Keratinocyte (primary cell): ENCODE data around the gene AZU1. TPM values are rescaled to one million over a fixed set of nuclear protein-coding genes. Genes with fewer than 3 reads are reported as not detected.

Experiments used
- DNase-seq: peaks from one replicate; pipeline ENCODE4 v3.0.0-alpha.2; 2011; ENCODE audit warnings: low read depth, missing footprints, low spot score
- FAIRE-seq: peaks from 2 replicates; lab custom pipeline; 2011; peaks lifted over from hg19 to GRCh38; lab: Jason Lieb, UNC
- H2AFZ ChIP-seq: 2 replicates; pipeline ENCODE4 v1.6.0; 2012; ENCODE audit warnings: low read length, control low read depth, inconsistent platforms; ENCODE audit not compliant: control insufficient read depth
- H3K27ac ChIP-seq: 2 replicates; pipeline ENCODE4 v1.5.1; 2011; ENCODE audit warnings: low read length; ENCODE audit not compliant: control insufficient read depth, insufficient read depth
- H3K27me3 ChIP-seq: 3 replicates; pipeline ENCODE4 v1.6.0; 2011; ENCODE audit warnings: low read length; ENCODE audit not compliant: control insufficient read depth, insufficient read depth; ENCODE audit errors: extremely low read depth
- H3K36me3 ChIP-seq, 2 experiments: 2 replicates in 1 of 2; 3 replicates in 1 of 2; pipeline ENCODE4 v1.5.1; 2011; ENCODE audit warnings: low read length in 2 of 2, mild to moderate bottlenecking in 1 of 2; ENCODE audit not compliant: control insufficient read depth in 2 of 2, insufficient read depth in 2 of 2; ENCODE audit errors: extremely low read depth in 1 of 2
- H3K4me1 ChIP-seq: 3 replicates; pipeline ENCODE4 v1.5.1; 2011; ENCODE audit warnings: low read length; ENCODE audit not compliant: control insufficient read depth, insufficient read depth; ENCODE audit errors: extremely low read depth
- H3K4me2 ChIP-seq: 3 replicates; pipeline ENCODE4 v1.6.0; 2011; ENCODE audit warnings: low read depth, low read length; ENCODE audit not compliant: control insufficient read depth, insufficient read depth; ENCODE audit errors: extremely low read depth
- H3K4me3 ChIP-seq, 3 experiments: fragments of 200-600 bp in 1 of 3; sonication (generic) in 1 of 3; 2 replicates in 2 of 3; 3 replicates in 1 of 3; pipeline ENCODE4 v1.5.1; 2011 to 2016; ENCODE audit warnings: low read length in 3 of 3, mild to moderate bottlenecking in 3 of 3, control low read depth in 2 of 3, inconsistent platforms in 1 of 3, low read depth in 1 of 3, mixed read lengths in 1 of 3, mixed run types in 1 of 3, moderate library complexity in 1 of 3; ENCODE audit not compliant: control insufficient read depth in 2 of 3, insufficient read depth in 2 of 3; ENCODE audit errors: extremely low read depth in 1 of 3
- H3K79me2 ChIP-seq: 2 replicates; pipeline ENCODE4 v1.6.0; 2012; ENCODE audit warnings: low read length; ENCODE audit not compliant: control insufficient read depth, insufficient read depth
- H3K9ac ChIP-seq: 3 replicates; pipeline ENCODE4 v1.6.0; 2011; ENCODE audit warnings: low read length; ENCODE audit not compliant: control insufficient read depth, insufficient read depth; ENCODE audit errors: extremely low read depth
- H3K9me1 ChIP-seq: 3 replicates; pipeline ENCODE4 v1.6.0; 2011; ENCODE audit warnings: low read length; ENCODE audit not compliant: control insufficient read depth, insufficient read depth; ENCODE audit errors: extremely low read depth
- H3K9me3 ChIP-seq: 2 replicates; pipeline ENCODE4 v1.5.1; 2012; ENCODE audit warnings: low read depth, low read length; ENCODE audit not compliant: control insufficient read depth
- H4K20me1 ChIP-seq: 3 replicates; pipeline ENCODE4 v1.6.0; 2011; ENCODE audit warnings: low read length; ENCODE audit not compliant: control insufficient read depth, insufficient read depth; ENCODE audit errors: extremely low read depth
- EZH2 ChIP-seq: IDR thresholded peaks from one replicate; pipeline ENCODE4 v1.6.1; 2012; ENCODE audit warnings: inconsistent platforms, mild to moderate bottlenecking, low read length, moderate library complexity
- dilution Hi-C: fragments of 300-500 bp; cut with MboI; formaldehyde crosslinking; loops from one replicate; pipeline ENCODE4 v1.7.0; 2020; ENCODE audit warnings: low sequenced_read_pairs; ENCODE audit not compliant: extremely low pct_ligation_motif_present
- polyA plus RNA-seq, 5 experiments: library from polyadenylated mRNA; depleted of rRNA in 3 of 5; stranded (reverse) in 3 of 5; stranded (forward) in 1 of 5; unstranded in 1 of 5; fragments of >200 nt; gene quantifications; 1 replicate in 1 of 5; 2 replicates in 3 of 5; 3 replicates in 1 of 5; pipeline versions ENCODE4 v1.2.1 to v1.2.3, GENCODE V29; 2011 to 2012; ENCODE audit warnings: missing spikeins in 2 of 5, low read depth in 1 of 5, low replicate concordance in 1 of 5
- TF ChIP-seq, protein P1 (sequence below), 3 experiments: IDR thresholded peaks in 1 of 3; conservative IDR thresholded peaks in 1 of 3; optimal IDR thresholded peaks in 1 of 3; 2 replicates in 2 of 3; 3 replicates in 1 of 3; pipeline versions ENCODE3 to v1.5.1; 2011; ENCODE audit warnings: low read length in 3 of 3, mild to moderate bottlenecking in 3 of 3, moderate library complexity in 2 of 3, control low read depth in 1 of 3, inconsistent platforms in 1 of 3; ENCODE audit not compliant: insufficient read depth in 2 of 3; ENCODE audit errors: extremely low read depth in 1 of 3

Gene AZU1
- polyA plus RNA-seq, 1 donor (not counting 4 experiments of a cell fraction or from before 2014, with no cell fraction given): not detected

DNA sequence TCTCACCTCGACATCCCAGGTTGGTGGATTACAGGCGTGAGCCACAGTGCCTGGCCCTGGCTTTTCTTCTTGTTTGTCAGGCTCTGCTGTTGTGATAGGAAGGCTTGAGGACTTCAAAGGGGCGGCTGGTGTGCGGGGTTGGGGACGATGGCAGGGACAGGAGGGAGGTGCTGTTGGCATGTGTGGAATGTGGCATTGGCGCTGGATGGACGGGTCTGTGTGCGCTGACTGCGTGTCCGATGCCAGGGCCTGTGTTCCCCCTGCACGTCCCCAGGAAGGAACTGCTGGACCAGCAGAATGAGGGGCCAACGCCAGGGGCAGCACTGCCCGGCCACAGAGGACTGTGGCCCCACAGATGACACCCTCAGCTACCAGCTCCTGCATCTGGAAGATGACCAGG lies 43.1 kb upstream of the AZU1 start:
- dilution Hi-C loops: no loop called here
- no peak for TF ChIP-seq EZH2
- TF ChIP-seq, protein P1, sequence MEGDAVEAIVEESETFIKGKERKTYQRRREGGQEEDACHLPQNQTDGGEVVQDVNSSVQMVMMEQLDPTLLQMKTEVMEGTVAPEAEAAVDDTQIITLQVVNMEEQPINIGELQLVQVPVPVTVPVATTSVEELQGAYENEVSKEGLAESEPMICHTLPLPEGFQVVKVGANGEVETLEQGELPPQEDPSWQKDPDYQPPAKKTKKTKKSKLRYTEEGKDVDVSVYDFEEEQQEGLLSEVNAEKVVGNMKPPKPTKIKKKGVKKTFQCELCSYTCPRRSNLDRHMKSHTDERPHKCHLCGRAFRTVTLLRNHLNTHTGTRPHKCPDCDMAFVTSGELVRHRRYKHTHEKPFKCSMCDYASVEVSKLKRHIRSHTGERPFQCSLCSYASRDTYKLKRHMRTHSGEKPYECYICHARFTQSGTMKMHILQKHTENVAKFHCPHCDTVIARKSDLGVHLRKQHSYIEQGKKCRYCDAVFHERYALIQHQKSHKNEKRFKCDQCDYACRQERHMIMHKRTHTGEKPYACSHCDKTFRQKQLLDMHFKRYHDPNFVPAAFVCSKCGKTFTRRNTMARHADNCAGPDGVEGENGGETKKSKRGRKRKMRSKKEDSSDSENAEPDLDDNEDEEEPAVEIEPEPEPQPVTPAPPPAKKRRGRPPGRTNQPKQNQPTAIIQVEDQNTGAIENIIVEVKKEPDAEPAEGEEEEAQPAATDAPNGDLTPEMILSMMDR (optimal IDR thresholded peaks at IDR 0.05 in 1 of 3, IDR thresholded peaks at IDR 0.05 in 1 of 3, conservative IDR thresholded peaks at IDR 0.05 in 1 of 3; ENCODE audit: extremely low read depth in 1 of 3, insufficient read depth in 2 of 3, low read length in 3 of 3): no peak
- H3K4me3 ChIP-seq: no peak overlapping the region
- H3K79me2 ChIP-seq: peaks cover 8% of the 10 kb centered on the region
- FAIRE-seq (no peak), DNase-seq (no peak)
- H3K9ac ChIP-seq: no peak overlapping the region
- peaks cover 23% of the 10 kb centered on the region for H3K4me1 ChIP-seq
- H3K27me3 ChIP-seq: no peaks in the 10 kb centered on the region
- H3K4me2 ChIP-seq: peak overlapping the region; percentile 32
- H2AFZ ChIP-seq: no peak overlapping the region
- no peaks in the 10 kb centered on the region for H3K36me3 ChIP-seq
- H3K27ac ChIP-seq: no peak overlapping the region
- no peaks in the 10 kb centered on the region for H4K20me1 ChIP-seq
- H3K9me1 ChIP-seq: no peaks in the 10 kb centered on the region
- no peaks in the 10 kb centered on the region for H3K9me3 ChIP-seq

DNA sequence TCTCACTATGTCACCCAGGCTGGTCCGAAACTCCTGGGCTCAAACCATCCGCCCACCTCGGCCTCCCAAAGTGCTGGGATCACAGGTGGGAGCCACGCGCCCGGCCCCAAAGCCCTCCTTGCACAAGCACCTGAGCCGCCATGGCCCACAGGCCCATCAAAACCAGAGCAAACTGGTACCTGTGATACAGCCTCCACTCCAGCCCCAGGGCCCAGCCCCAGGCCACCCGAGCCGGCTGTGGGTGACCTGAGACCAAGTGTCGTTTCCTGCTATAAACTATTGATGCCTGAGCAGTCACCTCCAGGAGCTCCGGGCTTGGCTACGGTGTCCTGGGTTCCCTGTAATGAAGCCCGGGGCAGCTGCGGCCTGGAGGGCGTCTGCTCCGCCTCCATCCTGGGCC lies 40.1 kb upstream of the AZU1 start:
- Histone ChIP-seq H3K27ac (no peak overlapping the region), H3K4me1 (peaks cover 25% of the 10 kb centered on the region), H3K4me2 (no peak overlapping the region), H3K36me3 (no peaks in the 10 kb centered on the region), H2AFZ (no peak overlapping the region), H3K9ac (no peak overlapping the region), H3K9me3 (no peaks in the 10 kb centered on the region), H3K79me2 (peaks cover 8% of the 10 kb centered on the region), H3K27me3 (no peaks in the 10 kb centered on the region), H3K9me1 (no peaks in the 10 kb centered on the region), H4K20me1 (no peaks in the 10 kb centered on the region), H3K4me3 (no peak overlapping the region)
- TF ChIP-seq, protein P1 (optimal IDR thresholded peaks at IDR 0.05 in 1 of 3, IDR thresholded peaks at IDR 0.05 in 1 of 3, conservative IDR thresholded peaks at IDR 0.05 in 1 of 3; ENCODE audit: extremely low read depth in 1 of 3, insufficient read depth in 2 of 3, low read length in 3 of 3): no peak
- no peak for TF ChIP-seq EZH2
- dilution Hi-C loops: no loop called here
- FAIRE-seq: no peak
- DNase-seq: no peak
